ENCODE measurements around the gene BRSK2. TPM values are rescaled to one million over a fixed set of nuclear protein-coding genes. Genes with fewer than 3 reads are reported as not detected.

The BRSK2 gene
- total RNA-seq, 1 donor from 2014 or later = 59.9 TPM

DNA sequence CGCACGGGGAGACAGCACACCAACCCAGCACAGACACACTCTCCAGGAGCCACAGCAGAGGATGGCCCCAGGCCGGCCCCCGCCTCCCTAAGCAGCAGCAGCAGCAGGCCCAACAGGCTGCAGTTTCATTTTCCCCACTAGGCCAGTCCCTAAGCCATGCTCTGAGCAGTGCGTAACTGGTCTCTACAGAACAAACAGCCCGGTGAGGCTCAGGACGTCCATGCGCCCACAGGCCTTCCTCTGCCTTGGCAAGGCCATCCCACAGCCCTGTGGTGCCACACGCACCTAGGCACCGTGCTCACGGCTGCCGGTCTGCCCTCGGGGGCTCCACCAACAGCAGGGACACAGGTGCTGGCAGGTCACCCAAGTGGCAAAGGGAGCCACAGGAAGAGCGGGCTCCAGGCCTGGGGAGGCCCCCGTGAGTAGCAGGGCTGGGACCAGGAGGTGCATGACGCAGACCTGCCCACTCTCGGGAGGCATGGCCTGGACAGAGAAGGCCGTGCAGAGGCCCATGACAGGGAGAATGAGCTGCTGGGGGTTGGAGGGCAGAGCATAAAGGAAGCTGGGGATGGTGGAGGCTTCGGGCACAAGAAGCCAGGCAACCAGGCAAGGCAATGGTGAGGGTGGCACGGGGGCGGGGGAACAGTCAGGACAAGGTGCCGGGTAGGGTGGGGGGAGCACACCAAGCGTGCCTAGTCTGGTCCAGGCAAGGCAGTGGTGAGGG is 98.3 kb downstream of the BRSK2 start:
- H3K4me1 Mint-ChIP-seq = peaks cover 6% of the 10 kb centered on the region
- TF ChIP-seq, protein P1, sequence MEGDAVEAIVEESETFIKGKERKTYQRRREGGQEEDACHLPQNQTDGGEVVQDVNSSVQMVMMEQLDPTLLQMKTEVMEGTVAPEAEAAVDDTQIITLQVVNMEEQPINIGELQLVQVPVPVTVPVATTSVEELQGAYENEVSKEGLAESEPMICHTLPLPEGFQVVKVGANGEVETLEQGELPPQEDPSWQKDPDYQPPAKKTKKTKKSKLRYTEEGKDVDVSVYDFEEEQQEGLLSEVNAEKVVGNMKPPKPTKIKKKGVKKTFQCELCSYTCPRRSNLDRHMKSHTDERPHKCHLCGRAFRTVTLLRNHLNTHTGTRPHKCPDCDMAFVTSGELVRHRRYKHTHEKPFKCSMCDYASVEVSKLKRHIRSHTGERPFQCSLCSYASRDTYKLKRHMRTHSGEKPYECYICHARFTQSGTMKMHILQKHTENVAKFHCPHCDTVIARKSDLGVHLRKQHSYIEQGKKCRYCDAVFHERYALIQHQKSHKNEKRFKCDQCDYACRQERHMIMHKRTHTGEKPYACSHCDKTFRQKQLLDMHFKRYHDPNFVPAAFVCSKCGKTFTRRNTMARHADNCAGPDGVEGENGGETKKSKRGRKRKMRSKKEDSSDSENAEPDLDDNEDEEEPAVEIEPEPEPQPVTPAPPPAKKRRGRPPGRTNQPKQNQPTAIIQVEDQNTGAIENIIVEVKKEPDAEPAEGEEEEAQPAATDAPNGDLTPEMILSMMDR (conservative IDR thresholded peaks at IDR 0.05) = no peak
- H3K36me3 Mint-ChIP-seq (ENCODE audit: low read depth) = peaks cover 3% of the 10 kb centered on the region
- H3K27ac Mint-ChIP-seq (ENCODE audit: unreplicated experiment) = no peak overlapping the region
- H3K27me3 Mint-ChIP-seq (ENCODE audit: low read depth) = no peaks in the 10 kb centered on the region
- no peaks in the 10 kb centered on the region for H3K9me3 Mint-ChIP-seq
- DNase-seq (ENCODE audit: low read depth, low spot score) = no peak
- H3K4me3 Mint-ChIP-seq = no peak overlapping the region

DNA sequence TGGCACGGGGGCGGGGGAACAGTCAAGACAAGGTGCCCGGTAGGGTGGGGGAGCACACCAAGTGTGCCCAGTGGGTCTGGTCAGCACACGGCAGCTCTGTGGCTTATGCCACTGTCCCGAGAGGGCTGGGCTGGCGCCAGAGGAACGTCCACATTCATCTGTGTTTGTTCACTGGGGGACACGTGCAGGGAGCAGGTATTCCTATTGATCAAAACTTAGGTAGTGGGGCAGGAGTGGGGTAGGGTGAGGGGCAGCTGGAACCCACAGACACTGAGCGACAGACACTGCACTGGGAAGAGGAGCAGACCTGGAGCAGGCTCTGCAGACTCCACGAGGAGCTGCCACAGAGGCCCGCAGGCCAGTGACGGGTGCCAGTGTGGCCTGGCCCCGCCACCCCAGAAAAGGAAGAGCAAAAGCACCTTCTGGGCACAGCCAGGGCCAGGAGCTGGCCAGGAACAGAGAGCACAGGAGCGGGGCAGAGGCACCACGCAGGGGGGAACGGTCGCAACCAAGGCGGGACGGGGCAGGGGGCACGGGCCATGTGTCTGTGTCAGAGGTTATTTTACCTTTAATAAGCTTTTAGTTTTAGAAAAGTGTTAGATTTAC is 98.9 kb downstream of the BRSK2 start:
- Mint-ChIP-seq H3K27me3 (ENCODE audit: low read depth) (no peaks in the 10 kb centered on the region), H3K27ac (ENCODE audit: unreplicated experiment) (peak overlapping the region; percentile 62), H3K4me1 (peaks cover 6% of the 10 kb centered on the region), H3K4me3 (no peak overlapping the region), H3K36me3 (ENCODE audit: low read depth) (peaks cover 5% of the 10 kb centered on the region), H3K9me3 (peaks cover 2% of the 10 kb centered on the region)
- DNase-seq (ENCODE audit: low read depth, low spot score) = no peak
- TF ChIP-seq, protein P1 (conservative IDR thresholded peaks at IDR 0.05) = no peak

DNA sequence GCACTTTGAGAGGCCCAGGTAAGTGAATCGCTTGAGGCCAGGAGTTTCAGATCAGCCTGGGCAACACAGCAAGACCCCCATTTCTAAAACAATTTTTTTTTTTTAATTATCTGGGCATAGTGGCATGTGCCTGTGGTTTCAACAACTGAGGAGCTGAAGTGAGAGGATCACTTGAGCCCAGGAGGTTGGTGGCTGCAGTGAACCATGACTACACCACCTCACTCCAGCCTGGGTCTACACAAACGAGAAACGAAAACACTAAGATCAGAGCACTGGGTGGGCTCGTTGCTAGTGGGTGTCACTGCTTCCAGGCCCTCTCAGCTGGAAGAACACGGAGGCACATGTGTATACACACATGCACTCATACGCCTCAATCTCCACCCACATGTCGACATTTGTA is 100.9 kb downstream of the BRSK2 start:
- Mint-ChIP-seq H3K27me3 (ENCODE audit: low read depth) (no peaks in the 10 kb centered on the region), H3K36me3 (ENCODE audit: low read depth) (peaks cover 13% of the 10 kb centered on the region), H3K27ac (ENCODE audit: unreplicated experiment) (no peak overlapping the region), H3K9me3 (peaks cover 11% of the 10 kb centered on the region), H3K4me3 (no peak overlapping the region), H3K4me1 (peaks cover 6% of the 10 kb centered on the region)
- TF ChIP-seq, protein P1 (conservative IDR thresholded peaks at IDR 0.05) = no peak
- no peak for DNase-seq (ENCODE audit: low read depth, low spot score)

DNA sequence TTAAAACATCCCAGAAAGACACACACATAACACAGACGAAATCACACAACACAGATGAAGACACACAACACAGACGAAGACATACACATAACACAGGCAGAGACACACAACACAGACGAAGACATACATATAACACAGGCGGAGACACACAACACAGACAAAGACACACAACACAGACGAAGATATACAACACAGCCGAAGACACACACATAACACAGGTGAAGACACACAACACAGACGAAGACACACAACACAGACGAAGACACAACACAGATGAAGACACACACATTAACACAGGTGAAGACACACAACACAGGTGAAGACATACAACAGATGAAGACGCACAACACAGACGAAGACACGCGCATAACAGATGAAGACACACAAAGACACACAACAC is 101.6 kb downstream of the BRSK2 start:
- Mint-ChIP-seq H3K4me3 (no peak overlapping the region), H3K4me1 (peaks cover 6% of the 10 kb centered on the region), H3K36me3 (ENCODE audit: low read depth) (peaks cover 13% of the 10 kb centered on the region), H3K9me3 (peaks cover 18% of the 10 kb centered on the region), H3K27me3 (ENCODE audit: low read depth) (no peaks in the 10 kb centered on the region), H3K27ac (ENCODE audit: unreplicated experiment) (no peak overlapping the region)
- TF ChIP-seq, protein P1 (conservative IDR thresholded peaks at IDR 0.05) = no peak
- no peak for DNase-seq (ENCODE audit: low read depth, low spot score)

DNA sequence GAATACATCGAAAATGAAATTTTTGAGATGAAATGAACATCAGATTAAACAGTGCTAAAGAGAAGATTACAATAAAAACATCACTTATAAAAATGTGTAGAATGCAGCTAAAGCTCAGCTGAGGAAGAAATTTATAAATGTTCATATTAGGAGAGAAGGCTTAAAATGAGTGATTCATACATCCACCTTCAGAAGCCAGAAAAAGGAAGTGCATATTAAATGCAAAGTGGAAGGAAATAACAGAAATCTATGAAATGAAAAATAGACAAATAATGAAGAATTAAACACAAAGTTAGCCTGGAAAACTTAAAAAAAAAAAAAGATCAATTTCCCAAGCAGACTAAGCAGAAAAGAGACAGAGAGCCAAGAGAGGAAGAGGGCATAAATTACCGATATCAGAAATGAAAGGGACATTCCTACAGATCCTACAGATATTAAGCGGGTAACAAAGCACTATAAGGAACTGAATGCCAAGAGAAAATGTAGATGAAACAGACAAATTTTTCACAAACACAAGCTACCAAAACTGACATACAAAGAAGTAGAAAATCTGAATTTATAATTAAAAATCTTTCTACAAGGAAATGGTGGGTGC is 104.0 kb downstream of the BRSK2 start:
- H3K27me3 Mint-ChIP-seq (ENCODE audit: low read depth) = no peaks in the 10 kb centered on the region
- H3K27ac Mint-ChIP-seq (ENCODE audit: unreplicated experiment) = peak overlapping the region; percentile 70
- peaks cover 13% of the 10 kb centered on the region for H3K4me1 Mint-ChIP-seq
- H3K9me3 Mint-ChIP-seq = peaks cover 19% of the 10 kb centered on the region
- H3K36me3 Mint-ChIP-seq (ENCODE audit: low read depth) = peaks cover 13% of the 10 kb centered on the region
- TF ChIP-seq, protein P1 (conservative IDR thresholded peaks at IDR 0.05) = no peak
- no peak for DNase-seq (ENCODE audit: low read depth, low spot score)
- no peak overlapping the region for H3K4me3 Mint-ChIP-seq
